Liver (tissue), 9 donors: ENCODE results near the gene ATP2A1. TPM values are rescaled to one million over a fixed set of nuclear protein-coding genes. Genes with fewer than 3 reads are reported as not detected.

ENCODE experiments used
- DNase-seq: peaks from one replicate; pipeline ENCODE4 v3.0.0-alpha.2; 2017; ENCODE audit warnings: low spot score
- H3K27ac ChIP-seq, 2 donors: one replicate each; pipeline ENCODE4 v1.7.0; 2013; ENCODE audit warnings: inconsistent platforms in 2 of 2, low read length in 2 of 2, control low read depth in 1 of 2, low read depth in 1 of 2, mild to moderate bottlenecking in 1 of 2
- H3K27me3 ChIP-seq, 4 donors: one replicate each; pipeline versions ENCODE4 v1.6.1 to v1.7.0; 2013; ENCODE audit warnings: low read length in 3 of 4, inconsistent platforms in 1 of 4, mild to moderate bottlenecking in 1 of 4, moderate library complexity in 1 of 4; ENCODE audit not compliant: control insufficient read depth in 4 of 4, insufficient read depth in 4 of 4
- H3K36me3 ChIP-seq, 4 donors: one replicate each; pipeline versions ENCODE4 v1.6.1 to v1.7.0; 2013; ENCODE audit warnings: low read length in 3 of 4, mild to moderate bottlenecking in 3 of 4, low read depth in 1 of 4, moderate library complexity in 1 of 4; ENCODE audit not compliant: control insufficient read depth in 4 of 4, insufficient read depth in 3 of 4
- H3K4me1 ChIP-seq, 4 donors: one replicate each; pipeline versions ENCODE4 v1.6.1 to v1.7.0; 2013; ENCODE audit warnings: low read length in 3 of 4, mild to moderate bottlenecking in 3 of 4, moderate library complexity in 1 of 4; ENCODE audit not compliant: control insufficient read depth in 4 of 4, insufficient read depth in 4 of 4
- H3K4me3 ChIP-seq, 3 donors: one replicate each; pipeline versions ENCODE4 v1.6.1 to v1.7.0; 2013; ENCODE audit warnings: low read length in 3 of 3, control low read depth in 1 of 3, low read depth in 1 of 3, mild to moderate bottlenecking in 1 of 3
- H3K9ac ChIP-seq, 2 donors: one replicate each; pipeline ENCODE4 v1.7.0; 2013; ENCODE audit warnings: low read length in 2 of 2, mild to moderate bottlenecking in 2 of 2, moderate library complexity in 2 of 2, control low read depth in 1 of 2, low read depth in 1 of 2
- H3K9me3 ChIP-seq, 4 donors: one replicate each; pipeline versions ENCODE4 v1.6.1 to v1.7.0; 2013; ENCODE audit warnings: low read length in 3 of 4; ENCODE audit not compliant: control insufficient read depth in 4 of 4
- ATF3 ChIP-seq: IDR thresholded peaks from 2 replicates; pipeline ENCODE4 v1.6.1; 2016; ENCODE audit warnings: antibody characterized with exemption
- CTCF ChIP-seq: fragments of 150-350 bp; IDR thresholded peaks from 2 replicates; pipeline ENCODE4 v1.5.1; 2017; ENCODE audit warnings: improper control_type of control experiment, low read depth, low read length; ENCODE audit not compliant: missing input control
- EGR1 ChIP-seq, 2 donors: IDR thresholded peaks; 2 replicates each; pipeline ENCODE4 v1.6.1; 2016 to 2018; ENCODE audit warnings: antibody characterized with exemption in 2 of 2, low read depth in 2 of 2
- FOXA1 ChIP-seq: IDR thresholded peaks from 2 replicates; pipeline ENCODE4 v1.6.1; 2016; ENCODE audit warnings: antibody characterized with exemption
- FOXA2 ChIP-seq: IDR thresholded peaks from 2 replicates; pipeline ENCODE4 v1.6.1; 2016; ENCODE audit warnings: antibody characterized with exemption
- HNF4G ChIP-seq: IDR thresholded peaks from 2 replicates; pipeline ENCODE4 v1.6.1; 2016; ENCODE audit warnings: antibody characterized with exemption
- JUND ChIP-seq, 2 donors: IDR thresholded peaks; 2 replicates each; pipeline ENCODE4 v1.6.1; 2016; ENCODE audit warnings: antibody characterized with exemption in 2 of 2
- NR2F2 ChIP-seq: IDR thresholded peaks from 2 replicates; pipeline ENCODE4 v1.6.1; 2016; ENCODE audit warnings: antibody characterized with exemption
- RAD21 ChIP-seq, 2 donors: IDR thresholded peaks; 2 replicates each; pipeline ENCODE4 v1.6.1; 2016; ENCODE audit warnings: antibody characterized with exemption in 2 of 2, mild to moderate bottlenecking in 2 of 2
- REST ChIP-seq: IDR thresholded peaks from 2 replicates; pipeline ENCODE4 v1.6.1; 2016; ENCODE audit warnings: antibody characterized with exemption, mild to moderate bottlenecking
- RXRA ChIP-seq, 2 donors: IDR thresholded peaks; 2 replicates each; pipeline ENCODE4 v1.6.1; 2017 to 2018; ENCODE audit warnings: antibody characterized with exemption in 2 of 2, mild to moderate bottlenecking in 1 of 2
- SP1 ChIP-seq: IDR thresholded peaks from 2 replicates; pipeline ENCODE4 v1.6.1; 2018; ENCODE audit warnings: antibody characterized with exemption, mild to moderate bottlenecking
- TAF1 ChIP-seq: conservative IDR thresholded peaks from 2 replicates; pipeline ENCODE4 v1.6.1; 2016; ENCODE audit warnings: antibody characterized with exemption, mild to moderate bottlenecking
- YY1 ChIP-seq: IDR thresholded peaks from 2 replicates; pipeline ENCODE4 v1.6.1; 2016; ENCODE audit warnings: antibody characterized with exemption, mild to moderate bottlenecking
- ZBTB33 ChIP-seq: IDR thresholded peaks from 2 replicates; pipeline ENCODE4 v1.6.1; 2016; ENCODE audit warnings: antibody characterized with exemption
- WGBS: extraction: QIAGEN DNeasy Blood & Tissue Kit; methylation state at CpG from one replicate; pipeline ENCODE4 v1.1.7; 2013; 5-methylcytosine and 5-hydroxymethylcytosine counted together
- polyA plus RNA-seq, 2 donors: library from polyadenylated mRNA; stranded (reverse) in 1 of 2; unstranded in 1 of 2; fragments of 200-250 nt in 1 of 2; fragments of >200 nt in 1 of 2; fragmentation: Nextera tagmentation in 1 of 2; extraction: Ambion mirVana in 1 of 2; gene quantifications; one replicate each; pipeline versions ENCODE4 v1.2.1 to v1.2.3, GENCODE V29; 2013 to 2015
- total RNA-seq, 2 donors: library from RNA; depleted of rRNA; stranded (reverse); fragments of >200 nt; gene quantifications; one replicate each; pipeline ENCODE4 v1.2.3, GENCODE V29; 2014
- donor health status: healthy.
- donor health status: healthy.
- donor health status: healthy.
- donor health status: healthy.
- donor health status: healthy.

Gene ATP2A1
- total and polyA plus RNA-seq, 4 donors = 0.07 to 0.23 (median 0.13) TPM

- no peak for TF ChIP-seq ZBTB33
- TF ChIP-seq SP1 = no peak
Measured at GRCh38 chr16:28930203-28930602, 51.9 kb downstream of the ATP2A1 start (continued).

- H3K9ac ChIP-seq = no peak overlapping the region
- peaks cover 0 to 4% (median 2%) of the 10 kb centered on the region in 4 donors for H3K4me1 ChIP-seq
- H3K36me3 ChIP-seq = no peaks in the 10 kb centered on the region
- TF ChIP-seq NR2F2 = no peak
- H3K27me3 ChIP-seq = no peaks in the 10 kb centered on the region
- no peak overlapping the region for H3K27ac ChIP-seq
- H3K4me3 ChIP-seq = no peak overlapping the region
- H3K9me3 ChIP-seq = no peaks in the 10 kb centered on the region
- DNase-seq = no peak
- 89% methylated on average over 3 of the region's 3 CpGs for WGBS
Measured at GRCh38 chr16:28930652-28931051, 52.4 kb downstream of the ATP2A1 start.

GRCh38 chr16:28931801-28932225, 53.5 kb downstream of the ATP2A1 start, which contains the start of gene CD19:
CD19 (plus strand) TSS chr16:28931971; CDS start chr16:28932001, 30 bp downstream.
- Histone ChIP-seq H3K9me3 (no peaks in the 10 kb centered on the region), H3K27ac (no peak within 1 kb of the TSS), H3K36me3 (no peaks in the 10 kb centered on the region), H3K27me3 (no peaks in the 10 kb centered on the region), H3K9ac (no peak within 1 kb of the TSS), H3K4me1 (peaks cover 0 to 5% (median 0%) of the 10 kb centered on the region in 4 donors), H3K4me3 (no peak within 1 kb of the TSS)
- 93% methylated on average over 10 of the region's 10 CpGs for WGBS
- no peak for DNase-seq
- TF ChIP-seq NR2F2 (no peak), SP1 (no peak), EGR1 (IDR thresholded peaks at IDR 0.05; ENCODE audit: low read depth in 2 of 2) (no peak), TAF1 (no peak)

- H3K4me3 ChIP-seq = no peak overlapping the region
- peaks cover 0 to 5% (median 0%) of the 10 kb centered on the region in 4 donors for H3K4me1 ChIP-seq
- DNase-seq = no peak
- no peak overlapping the region for H3K27ac ChIP-seq
- H3K36me3 ChIP-seq = no peaks in the 10 kb centered on the region
- H3K27me3 ChIP-seq = no peaks in the 10 kb centered on the region
- H3K9ac ChIP-seq = no peak overlapping the region
- WGBS = 88% methylated on average over 20 of the region's 20 CpGs
- H3K9me3 ChIP-seq = no peaks in the 10 kb centered on the region
- TF ChIP-seq JUND (IDR thresholded peaks at IDR 0.05) (no peak), RXRA (IDR thresholded peaks at IDR 0.05) (no peak), REST (no peak), FOXA2 (no peak), TAF1 (no peak), SP1 (no peak), NR2F2 (no peak), FOXA1 (no peak), ZBTB33 (no peak), EGR1 (IDR thresholded peaks at IDR 0.05; ENCODE audit: low read depth in 2 of 2) (no peak), RAD21 (IDR thresholded peaks at IDR 0.05) (no peak), ATF3 (no peak), CTCF (no peak), YY1 (no peak), HNF4G (no peak)
Measured at GRCh38 chr16:28932339-28933141, 54.3 kb downstream of the ATP2A1 start.
